Body of pancreas (tissue), 4 donors: ENCODE data around the gene TGFBI.

Source experiments
- POLR2A ChIP-seq, 3 donors: fragments of 450-650 bp; IDR thresholded peaks; one replicate each; pipeline ENCODE4 v1.6.1; 2016; ENCODE audit warnings: antibody characterized with exemption in 3 of 3, mild to moderate bottlenecking in 2 of 3
- TF ChIP-seq, protein P1 (sequence below), 7 experiments: fragments of 450-650 bp in 4 of 7; fragments of 200-600 bp in 3 of 7; sonication (generic) in 3 of 7; IDR thresholded peaks; one replicate each; pipeline ENCODE4 v1.5.1; 2016 to 2019; ENCODE audit warnings: antibody characterized with exemption in 7 of 7

- TF ChIP-seq, protein P1, sequence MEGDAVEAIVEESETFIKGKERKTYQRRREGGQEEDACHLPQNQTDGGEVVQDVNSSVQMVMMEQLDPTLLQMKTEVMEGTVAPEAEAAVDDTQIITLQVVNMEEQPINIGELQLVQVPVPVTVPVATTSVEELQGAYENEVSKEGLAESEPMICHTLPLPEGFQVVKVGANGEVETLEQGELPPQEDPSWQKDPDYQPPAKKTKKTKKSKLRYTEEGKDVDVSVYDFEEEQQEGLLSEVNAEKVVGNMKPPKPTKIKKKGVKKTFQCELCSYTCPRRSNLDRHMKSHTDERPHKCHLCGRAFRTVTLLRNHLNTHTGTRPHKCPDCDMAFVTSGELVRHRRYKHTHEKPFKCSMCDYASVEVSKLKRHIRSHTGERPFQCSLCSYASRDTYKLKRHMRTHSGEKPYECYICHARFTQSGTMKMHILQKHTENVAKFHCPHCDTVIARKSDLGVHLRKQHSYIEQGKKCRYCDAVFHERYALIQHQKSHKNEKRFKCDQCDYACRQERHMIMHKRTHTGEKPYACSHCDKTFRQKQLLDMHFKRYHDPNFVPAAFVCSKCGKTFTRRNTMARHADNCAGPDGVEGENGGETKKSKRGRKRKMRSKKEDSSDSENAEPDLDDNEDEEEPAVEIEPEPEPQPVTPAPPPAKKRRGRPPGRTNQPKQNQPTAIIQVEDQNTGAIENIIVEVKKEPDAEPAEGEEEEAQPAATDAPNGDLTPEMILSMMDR (IDR thresholded peaks at IDR 0.05): no peak
- TF ChIP-seq POLR2A (IDR thresholded peaks at IDR 0.05): no peak
Measured at GRCh38 chr5:135995976-135996375, 32.8 kb upstream of the TGFBI start.
